H1 (cell line): ENCODE measurements around the gene NEGR1.

ENCODE experiments used
- ASH2L ChIP-seq: fragments of 200-600, 300-600 bp; sonication (generic); IDR thresholded peaks from one replicate; pipeline ENCODE4 v1.7.1; 2017; ENCODE audit warnings: low read length
- CTCF ChIP-seq, 3 experiments: IDR thresholded peaks; 1 replicate in 2 of 3; 2 replicates in 1 of 3; pipeline versions ENCODE4 v1.5.1 to v1.6.1; 2011; ENCODE audit warnings: low read length in 3 of 3, mild to moderate bottlenecking in 3 of 3, inconsistent platforms in 2 of 3, low read depth in 1 of 3, moderate library complexity in 1 of 3; ENCODE audit not compliant: insufficient read depth in 1 of 3; ENCODE audit errors: control extremely low read depth in 1 of 3
- EZH2 ChIP-seq: fragments of 200-600 bp; sonication (generic); IDR thresholded peaks from 2 replicates; pipeline ENCODE4 v1.7.1; 2012; ENCODE audit warnings: low read depth, mild to moderate bottlenecking, moderate library complexity, low read length, inconsistent platforms; ENCODE audit not compliant: severe bottlenecking
- JUN ChIP-seq: IDR thresholded peaks from 2 replicates; pipeline ENCODE4 v1.6.1; 2011; ENCODE audit warnings: low read depth, mild to moderate bottlenecking, improper control_type of control experiment, low read length
- MAFK ChIP-seq: IDR thresholded peaks from 2 replicates; pipeline ENCODE4 v1.6.1; 2012; ENCODE audit warnings: low read depth, mild to moderate bottlenecking, improper control_type of control experiment, low read length
- PHF8 ChIP-seq: fragments of 200-600 bp; sonication (generic); conservative IDR thresholded peaks from 2 replicates; pipeline ENCODE4 v1.7.1; 2012; ENCODE audit warnings: low read depth, mild to moderate bottlenecking, inconsistent platforms, low read length, moderate library complexity
- POLR2AphosphoS5 ChIP-seq: IDR thresholded peaks from 2 replicates; pipeline ENCODE4 v1.6.1; 2011; ENCODE audit warnings: low read depth, low read length
- RAD21 ChIP-seq, 2 experiments: IDR thresholded peaks in 1 of 2; conservative IDR thresholded peaks in 1 of 2; 2 replicates each; pipeline ENCODE4 v1.6.1; 2011; ENCODE audit warnings: low read depth in 2 of 2, low read length in 2 of 2, improper control_type of control experiment in 1 of 2, inconsistent platforms in 1 of 2, mild to moderate bottlenecking in 1 of 2, moderate library complexity in 1 of 2
- RXRA ChIP-seq: IDR thresholded peaks from 2 replicates; pipeline ENCODE4 v1.6.1; 2011; ENCODE audit warnings: low read depth, mild to moderate bottlenecking, low read length, moderate library complexity; ENCODE audit not compliant: insufficient read depth
- SIN3A ChIP-seq, 2 experiments: IDR thresholded peaks in 1 of 2; conservative IDR thresholded peaks in 1 of 2; 2 replicates each; pipeline ENCODE4 v1.6.1; 2011 to 2012; ENCODE audit warnings: low read length in 2 of 2, improper control_type of control experiment in 1 of 2, low read depth in 1 of 2, mild to moderate bottlenecking in 1 of 2
- SP2 ChIP-seq: IDR thresholded peaks from 2 replicates; pipeline ENCODE4 v1.6.1; 2012; ENCODE audit warnings: mild to moderate bottlenecking, low read length, inconsistent platforms
- SRF ChIP-seq: IDR thresholded peaks from 2 replicates; pipeline ENCODE4 v1.6.1; 2011; ENCODE audit warnings: mild to moderate bottlenecking, low read depth, low read length, moderate library complexity
- TAF1 ChIP-seq: IDR thresholded peaks from 2 replicates; pipeline ENCODE4 v1.6.1; 2011; ENCODE audit warnings: mild to moderate bottlenecking, low read depth, low read length
- TBP ChIP-seq: IDR thresholded peaks from 2 replicates; pipeline ENCODE4 v1.6.1; 2011; ENCODE audit warnings: low read depth, low read length, improper control_type of control experiment

- no peak for TF ChIP-seq JUN
- TF ChIP-seq POLR2AphosphoS5 = no peak
- TF ChIP-seq SRF = no peak
- no peak for TF ChIP-seq EZH2
- TF ChIP-seq TAF1 = no peak
- no peak for TF ChIP-seq CTCF (IDR thresholded peaks at IDR 0.05; ENCODE audit: control extremely low read depth in 1 of 3, insufficient read depth in 1 of 3, low read depth in 1 of 3, low read length in 3 of 3)
- TF ChIP-seq ASH2L = no peak
- TF ChIP-seq SIN3A (conservative IDR thresholded peaks at IDR 0.05 in 1 of 2, IDR thresholded peaks at IDR 0.05 in 1 of 2; ENCODE audit: low read depth in 1 of 2, low read length in 2 of 2) = no peak
- no peak for TF ChIP-seq TBP
- no peak for TF ChIP-seq PHF8
- TF ChIP-seq SP2 = no peak
- no peak for TF ChIP-seq RAD21 (IDR thresholded peaks at IDR 0.05 in 1 of 2, conservative IDR thresholded peaks at IDR 0.05 in 1 of 2; ENCODE audit: low read depth in 2 of 2, low read length in 2 of 2)
- TF ChIP-seq RXRA = no peak
- no peak for TF ChIP-seq MAFK
These were observed 663.4 kb downstream of the NEGR1 start for GRCh38 chr1:71618766-71619530.
